ENCODE measurements around the gene PLA2R1. TPM values are rescaled to one million over a fixed set of nuclear protein-coding genes. Genes with fewer than 3 reads are reported as not detected.

The PLA2R1 gene
- total and polyA plus RNA-seq, 10 donors = 1.3 to 17.0 (median 10.1) TPM

- Histone ChIP-seq H3K4me1 (peaks cover 0 to 4% (median 0%) of the 10 kb centered on the region in 6 donors), H3K27ac (no peak overlapping the region), H3K36me3 (no peaks in the 10 kb centered on the region), H3K9me3 (no peaks in the 10 kb centered on the region), H3K4me3 (no peak overlapping the region), H3K27me3 (replicated peaks in 1 of 7) (peaks cover 0 to 6% (median 0%) of the 10 kb centered on the region in 7 donors)
- intact Hi-C loops (cut with DNase I; ENCODE audit: low total_unique reads) = loop anchor here (10.0 kb wide), 1 partner anchor 886 kb away; no protein-coding TSS in a partner anchor
- 87 to 99% (median 91%) methylated on average over 3 of the region's 3 CpGs for WGBS, 5 donors
- TF ChIP-seq POLR2A (IDR thresholded peaks at IDR 0.05) = no peak
- TF ChIP-seq CTCF (IDR thresholded peaks at IDR 0.05 in 8 of 11, conservative IDR thresholded peaks at IDR 0.05 in 3 of 11) = no peak
- TF ChIP-seq POLR2AphosphoS5 (IDR thresholded peaks at IDR 0.05) = no peak
- DNase-seq = no peak
These were observed 46.8 kb upstream of the PLA2R1 start for GRCh38 chr2:160109243-160109642.

DNA sequence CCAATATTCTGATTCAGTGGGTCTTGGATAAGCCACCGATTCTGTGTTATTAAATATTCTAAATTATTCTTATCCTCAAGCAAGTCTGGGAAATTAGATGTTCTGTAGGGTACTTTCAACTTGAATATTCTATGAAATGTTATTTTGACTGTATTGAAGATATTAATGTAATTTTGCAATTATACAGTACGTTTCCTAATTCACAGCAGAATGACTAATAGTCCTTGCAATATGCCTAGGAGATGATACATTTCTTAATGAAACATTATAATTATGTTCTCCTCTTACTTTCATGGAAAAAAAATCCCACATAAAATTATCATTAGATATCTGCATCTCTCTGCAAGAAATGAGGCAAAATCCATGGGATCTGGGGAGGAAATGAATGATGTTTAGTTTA, 46.2 kb upstream of the PLA2R1 start:
- intact Hi-C loops (cut with DNase I; ENCODE audit: low total_unique reads) = loop anchor here (10.0 kb wide), 1 partner anchor 886 kb away; no protein-coding TSS in a partner anchor
- WGBS, 5 donors = 40 to 66% (median 59%) methylated on average over 2 of the region's 2 CpGs
- peaks cover 0 to 2% (median 0%) of the 10 kb centered on the region in 7 donors for H3K27me3 ChIP-seq (replicated peaks in 1 of 7)
- no peak overlapping the region for H3K27ac ChIP-seq
- H3K36me3 ChIP-seq = no peaks in the 10 kb centered on the region
- TF ChIP-seq POLR2AphosphoS5 (IDR thresholded peaks at IDR 0.05) (no peak), POLR2A (IDR thresholded peaks at IDR 0.05) (no peak), CTCF (IDR thresholded peaks at IDR 0.05 in 8 of 11, conservative IDR thresholded peaks at IDR 0.05 in 3 of 11) (no peak)
- peaks cover 0 to 4% (median 0%) of the 10 kb centered on the region in 6 donors for H3K4me1 ChIP-seq
- H3K4me3 ChIP-seq = no peak overlapping the region
- H3K9me3 ChIP-seq = no peaks in the 10 kb centered on the region
- DNase-seq = no peak

GRCh38 chr2:160105366-160105765, 43.0 kb upstream of the PLA2R1 start:
- no peaks in the 10 kb centered on the region for H3K9me3 ChIP-seq
- H3K4me1 ChIP-seq = peaks cover 0 to 4% (median 0%) of the 10 kb centered on the region in 6 donors
- intact Hi-C loops (cut with DNase I; ENCODE audit: low total_unique reads) = loop anchor here (10.0 kb wide), 1 partner anchor 889 kb away; no protein-coding TSS in a partner anchor
- TF ChIP-seq POLR2AphosphoS5 (IDR thresholded peaks at IDR 0.05) (no peak), CTCF (IDR thresholded peaks at IDR 0.05 in 8 of 11, conservative IDR thresholded peaks at IDR 0.05 in 3 of 11) (no peak), POLR2A (IDR thresholded peaks at IDR 0.05) (no peak)
- no peak overlapping the region for H3K27ac ChIP-seq
- H3K4me3 ChIP-seq = no peak overlapping the region
- WGBS, 5 donors = 89 to 97% (median 95%) methylated on average over 1 of the region's 1 CpG
- no peak for DNase-seq
- no peaks in the 10 kb centered on the region for H3K36me3 ChIP-seq
- no peaks in the 10 kb centered on the region for H3K27me3 ChIP-seq (replicated peaks in 1 of 7)

DNA sequence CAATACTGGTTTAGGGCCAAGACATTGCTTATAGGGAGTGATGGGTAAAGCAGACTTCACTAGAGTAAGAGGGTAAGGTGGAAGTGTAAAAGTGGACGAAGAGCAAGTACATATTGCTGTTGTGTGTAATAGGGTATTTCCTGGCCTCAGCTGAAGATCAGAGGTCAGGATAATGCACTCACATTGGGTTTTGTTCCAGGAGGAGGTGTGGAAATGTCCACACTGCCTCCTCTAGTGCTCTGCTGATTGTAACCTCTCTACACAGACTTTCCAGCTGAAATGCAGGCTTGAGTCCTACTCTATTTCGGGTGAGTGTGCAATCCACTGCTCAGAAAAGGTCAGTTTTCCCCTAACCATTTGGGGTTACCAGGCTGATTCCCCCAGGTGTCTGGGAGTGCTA, 41.7 kb upstream of the PLA2R1 start:
- intact Hi-C loops (cut with DNase I; ENCODE audit: low total_unique reads) = loop anchor here (10.0 kb wide), 1 partner anchor 891 kb away; no protein-coding TSS in a partner anchor
- Histone ChIP-seq H3K4me3 (no peak overlapping the region), H3K4me1 (no peaks in the 10 kb centered on the region), H3K27me3 (replicated peaks in 1 of 7) (no peaks in the 10 kb centered on the region), H3K36me3 (no peaks in the 10 kb centered on the region), H3K9me3 (no peaks in the 10 kb centered on the region), H3K27ac (no peak overlapping the region)
- 31 to 89% (median 39%) methylated on average over 2 of the region's 2 CpGs for WGBS, 5 donors
- DNase-seq = no peak
- TF ChIP-seq CTCF (IDR thresholded peaks at IDR 0.05 in 8 of 11, conservative IDR thresholded peaks at IDR 0.05 in 3 of 11) = no peak
- TF ChIP-seq POLR2AphosphoS5 (IDR thresholded peaks at IDR 0.05) = no peak
- TF ChIP-seq POLR2A (IDR thresholded peaks at IDR 0.05) = no peak
